Muscle of leg (tissue), 11 donors: Measurements from ENCODE around the gene CRELD2. TPM values are rescaled to one million over a fixed set of nuclear protein-coding genes. Genes with fewer than 3 reads are reported as not detected.

Source experiments
- DNase-seq: peaks from one replicate; pipeline ENCODE4 v3.0.0; 2013
- H3K27ac ChIP-seq: one replicate; pipeline ENCODE4 v1.5.1; 2013; ENCODE audit warnings: mild to moderate bottlenecking, low read length, control low read depth
- H3K27me3 ChIP-seq: one replicate; pipeline ENCODE4 v1.6.1; 2013; ENCODE audit warnings: low read length; ENCODE audit not compliant: control insufficient read depth, insufficient read depth
- H3K36me3 ChIP-seq: one replicate; pipeline ENCODE4 v1.6.1; 2013; ENCODE audit warnings: low read length; ENCODE audit not compliant: control insufficient read depth, insufficient read depth
- H3K4me1 ChIP-seq: one replicate; pipeline ENCODE4 v1.6.1; 2013; ENCODE audit warnings: low read length; ENCODE audit not compliant: control insufficient read depth, insufficient read depth
- H3K4me3 ChIP-seq: one replicate; pipeline ENCODE4 v1.5.1; 2013; ENCODE audit warnings: low read length, control low read depth
- H3K9me3 ChIP-seq: replicated peaks from 2 replicates; pipeline ENCODE4 v1.6.1; 2013; ENCODE audit warnings: low read depth, low read length; ENCODE audit not compliant: control insufficient read depth
- WGBS: methylation state at CpG from one replicate; pipeline ENCODE4 v1.1.5; 2013; ENCODE audit warnings: missing lambda C conversion rate; ENCODE audit not compliant: insufficient coverage; 5-methylcytosine and 5-hydroxymethylcytosine counted together
- polyA plus RNA-seq, 8 donors: library from polyadenylated mRNA; unstranded; fragments of 120-200 nt; gene quantifications; one replicate each; pipeline versions ENCODE4 v1.2.1 to v1.2.3, GENCODE V29; 2013; ENCODE audit warnings: inconsistent platforms in 1 of 8, low replicate concordance in 1 of 8; ENCODE audit not compliant: insufficient read length in 8 of 8, insufficient read depth in 1 of 8
- total RNA-seq: library from RNA; stranded (reverse); fragments of 120-200 nt; gene quantifications from one replicate; pipeline ENCODE4 v1.2.4, GENCODE V29; 2013

Gene CRELD2
- total and polyA plus RNA-seq, 9 donors = 17.0 to 27.0 (median 22.2) TPM

GRCh38 chr22:49928555-49929210 is 10.2 kb downstream of the CRELD2 start:
- 36% methylated on average over 34 of the region's 38 CpGs for WGBS
- Histone ChIP-seq H3K27me3 (peaks cover 6% of the 10 kb centered on the region), H3K9me3 (no peaks in the 10 kb centered on the region), H3K4me1 (peaks cover 26% of the 10 kb centered on the region), H3K27ac (no peak overlapping the region), H3K4me3 (no peak overlapping the region), H3K36me3 (peaks cover 3% of the 10 kb centered on the region)
- DNase-seq = no peak

GRCh38 chr22:49929211-49929979 is 11.0 kb downstream of the CRELD2 start:
- WGBS = 3% methylated on average over 68 of the region's 75 CpGs

DNA sequence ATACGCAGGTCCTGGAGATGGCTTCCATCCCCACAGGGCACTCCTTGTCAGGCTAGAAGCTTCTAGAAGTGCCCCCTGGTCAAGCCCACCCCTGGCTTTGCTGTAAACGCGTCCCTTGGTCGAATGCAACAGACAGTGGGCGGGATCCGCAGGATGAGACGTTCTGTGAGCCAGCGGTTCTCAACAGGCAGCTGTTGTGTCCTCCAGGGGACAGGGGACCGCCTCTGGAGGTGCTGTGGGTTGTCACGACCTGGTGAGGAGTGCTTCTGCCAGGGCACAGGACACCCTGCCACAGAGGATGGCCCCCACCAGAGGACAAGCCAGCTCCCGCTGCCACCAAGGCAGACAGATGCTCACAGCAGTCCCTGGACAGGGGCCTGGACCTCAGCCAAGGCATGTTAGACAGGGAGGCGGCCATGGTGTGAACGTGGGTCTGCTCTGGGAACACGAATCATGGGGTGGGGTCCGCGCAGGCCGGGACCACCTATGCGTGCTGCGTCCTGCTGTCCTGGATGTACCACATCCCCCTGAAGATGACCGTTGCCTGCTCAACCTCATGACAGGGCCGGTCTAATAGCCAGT is 11.7 kb downstream of the CRELD2 start:
- Histone ChIP-seq H3K36me3 (peaks cover 3% of the 10 kb centered on the region), H3K27ac (no peak overlapping the region), H3K4me3 (no peak overlapping the region), H3K27me3 (peaks cover 6% of the 10 kb centered on the region), H3K9me3 (no peaks in the 10 kb centered on the region), H3K4me1 (peaks cover 39% of the 10 kb centered on the region)
- WGBS = 54% methylated on average over 21 of the region's 21 CpGs
- no peak for DNase-seq

More at GRCh38 chr22:49929211-49929979, 11.0 kb downstream of the CRELD2 start:
- H3K36me3 ChIP-seq = peaks cover 3% of the 10 kb centered on the region
- peaks cover 6% of the 10 kb centered on the region for H3K27me3 ChIP-seq
- DNase-seq = peak; percentile 54
- H3K4me1 ChIP-seq = peaks cover 33% of the 10 kb centered on the region
- no peak overlapping the region for H3K27ac ChIP-seq
- no peak overlapping the region for H3K4me3 ChIP-seq
- no peaks in the 10 kb centered on the region for H3K9me3 ChIP-seq

- Histone ChIP-seq H3K27me3 (peaks cover 6% of the 10 kb centered on the region), H3K36me3 (peaks cover 3% of the 10 kb centered on the region), H3K4me1 (peaks cover 39% of the 10 kb centered on the region), H3K4me3 (no peak overlapping the region), H3K27ac (no peak overlapping the region), H3K9me3 (no peaks in the 10 kb centered on the region)
- 48% methylated on average over 7 of the region's 14 CpGs for WGBS
- DNase-seq = peak; percentile 77
These were observed 12.4 kb downstream of the CRELD2 start for GRCh38 chr22:49930596-49931412.

GRCh38 chr22:49933236-49934159 is 15.1 kb downstream of the CRELD2 start:
- 59% methylated on average over 25 of the region's 27 CpGs for WGBS
- Histone ChIP-seq H3K4me1 (peaks cover 64% of the 10 kb centered on the region), H3K9me3 (no peaks in the 10 kb centered on the region), H3K27me3 (peaks cover 6% of the 10 kb centered on the region), H3K4me3 (no peak overlapping the region), H3K36me3 (no peaks in the 10 kb centered on the region), H3K27ac (peak overlapping the region; percentile 42)
- peak; percentile 66 for DNase-seq

DNA sequence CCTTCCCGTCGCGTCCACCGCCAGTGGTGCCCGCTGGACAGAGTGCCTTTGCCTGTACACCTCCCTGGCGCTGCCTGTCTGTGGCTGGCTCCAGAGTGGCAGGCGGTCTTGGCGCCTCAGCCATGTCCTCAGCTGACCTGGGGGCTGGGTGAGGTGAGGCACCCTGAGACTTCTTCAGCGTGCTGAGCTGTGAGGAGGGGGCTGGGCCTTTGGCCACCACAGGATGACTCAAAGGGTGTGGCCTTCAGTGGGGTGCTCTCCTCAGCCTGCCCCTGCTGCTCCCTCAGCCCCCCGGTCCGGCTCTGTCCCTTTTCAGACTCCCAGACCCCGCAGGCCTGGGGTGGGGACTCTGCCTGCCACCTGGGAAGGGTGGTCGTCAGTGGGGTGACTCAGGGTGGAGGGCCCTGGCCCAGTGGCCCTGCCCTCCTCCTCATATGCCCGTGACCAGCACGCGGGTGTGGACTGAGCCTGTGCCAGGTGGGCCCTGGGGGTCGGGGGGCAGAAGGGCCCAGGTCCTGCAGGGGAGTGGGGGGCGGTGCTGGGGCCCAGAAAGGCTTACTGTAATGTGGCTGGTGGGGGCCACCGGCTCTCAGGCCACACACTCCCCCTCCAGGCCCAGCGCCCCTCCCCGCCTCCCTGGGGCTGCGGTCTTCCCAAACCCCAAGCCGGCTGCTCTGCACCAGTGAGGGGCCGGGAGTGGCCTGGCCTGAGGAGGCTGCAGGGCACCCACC is 15.9 kb downstream of the CRELD2 start:
- Histone ChIP-seq H3K4me3 (peak overlapping the region; percentile 29), H3K27me3 (peaks cover 6% of the 10 kb centered on the region), H3K27ac (peak overlapping the region; percentile 71), H3K9me3 (no peaks in the 10 kb centered on the region), H3K4me1 (peaks cover 64% of the 10 kb centered on the region), H3K36me3 (no peaks in the 10 kb centered on the region)
- DNase-seq = no peak
- WGBS = 63% methylated on average over 11 of the region's 24 CpGs

GRCh38 chr22:49934891-49935557 is 16.6 kb downstream of the CRELD2 start:
- no peaks in the 10 kb centered on the region for H3K36me3 ChIP-seq
- H3K4me1 ChIP-seq = peaks cover 63% of the 10 kb centered on the region
- 10% methylated on average over 11 of the region's 56 CpGs for WGBS
- peaks cover 2% of the 10 kb centered on the region for H3K27me3 ChIP-seq
- H3K4me3 ChIP-seq = peak overlapping the region; percentile 29
- H3K27ac ChIP-seq = peak overlapping the region; percentile 71
- peak; percentile 77 for DNase-seq
- H3K9me3 ChIP-seq = no peaks in the 10 kb centered on the region

GRCh38 chr22:49935561-49935960 is 17.1 kb downstream of the CRELD2 start:
- H3K36me3 ChIP-seq = no peaks in the 10 kb centered on the region
- H3K4me3 ChIP-seq = no peak overlapping the region
- WGBS = no CpG with 5 or more reads among the region's 16 CpGs
- H3K9me3 ChIP-seq = no peaks in the 10 kb centered on the region
- DNase-seq = no peak
- H3K4me1 ChIP-seq = peaks cover 57% of the 10 kb centered on the region
- peaks cover under 1% of the 10 kb centered on the region for H3K27me3 ChIP-seq
- H3K27ac ChIP-seq = no peak overlapping the region
